HuH-7 (cell line): Measurements from ENCODE around the gene NOX3.
"Not testable (repeated sequence)": the region's sequence is repeated elsewhere in the genome, so short reads cannot be mapped to it uniquely, and the experiment has no call there.

Experiments used
- DNase-seq: peaks from one replicate; pipeline ENCODE4 v3.0.0; 2011; ENCODE audit warnings: low spot score

The NOX3 gene

DNA sequence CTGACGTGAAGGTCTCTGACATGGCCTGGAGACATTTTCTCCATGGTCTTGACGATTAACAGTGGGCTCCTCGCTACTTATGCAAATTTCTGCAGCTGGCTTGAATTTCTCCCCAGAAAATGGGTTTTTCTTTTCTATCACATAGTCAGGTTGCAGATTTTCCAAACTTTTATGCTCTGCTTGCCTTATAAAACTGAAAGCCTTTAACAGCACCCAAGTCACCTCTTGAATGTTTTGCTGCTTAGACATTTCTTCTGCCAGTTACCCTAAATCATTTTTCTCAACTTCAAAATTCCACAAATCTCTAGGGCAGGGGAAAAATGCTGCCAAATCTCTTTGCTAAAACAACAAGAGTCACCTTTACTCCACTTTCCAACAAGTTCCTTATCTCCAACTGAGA lies 12.9 kb upstream of the NOX3 start:
- DNase-seq, result not testable (repeated sequence)

GRCh38 chr6:155466539-155466938 lies 10.9 kb upstream of the NOX3 start:
- no peak for DNase-seq

- DNase-seq, result no peak
Observed at GRCh38 chr6:155461556-155461955, 5.9 kb upstream of the NOX3 start.

DNA sequence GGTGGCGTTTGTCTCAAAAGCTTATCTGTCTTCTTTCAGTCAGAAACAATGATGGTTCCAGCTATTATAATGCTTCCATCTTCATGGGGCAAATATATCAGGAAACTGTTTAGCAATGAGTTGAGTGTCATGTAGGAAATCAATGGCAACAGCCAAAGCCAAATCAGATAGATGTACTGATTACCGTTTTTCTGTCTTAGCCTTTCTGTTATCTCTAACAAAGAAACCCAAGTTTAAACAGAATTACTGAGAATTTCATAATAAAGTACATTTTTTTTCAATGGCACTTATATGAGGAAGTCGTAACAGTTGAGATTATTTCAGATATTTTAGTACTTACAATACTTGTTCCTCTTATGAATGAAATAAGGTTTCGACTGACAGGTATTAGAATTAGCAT lies 1.2 kb downstream of the NOX3 start:
- DNase-seq, result no peak

DNA sequence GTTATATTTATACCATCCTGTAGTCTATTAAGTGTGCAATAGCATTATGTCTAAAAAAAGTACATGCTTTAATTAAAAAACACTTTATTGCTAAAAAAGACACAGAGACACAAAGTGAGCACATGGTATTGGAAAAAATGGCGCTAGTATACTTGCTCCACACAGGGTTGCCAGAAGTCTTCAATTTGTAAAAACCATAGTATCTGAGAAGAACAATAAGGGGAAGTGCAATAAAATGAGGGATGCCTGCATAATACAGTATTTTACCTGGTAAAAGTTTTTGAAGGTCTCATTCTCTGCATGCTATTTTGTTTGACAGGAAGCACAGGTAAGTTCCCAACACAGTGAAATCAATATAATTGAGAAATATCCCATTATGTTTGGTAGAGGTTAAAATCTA lies 1.6 kb downstream of the NOX3 start:
- no peak for DNase-seq

DNA sequence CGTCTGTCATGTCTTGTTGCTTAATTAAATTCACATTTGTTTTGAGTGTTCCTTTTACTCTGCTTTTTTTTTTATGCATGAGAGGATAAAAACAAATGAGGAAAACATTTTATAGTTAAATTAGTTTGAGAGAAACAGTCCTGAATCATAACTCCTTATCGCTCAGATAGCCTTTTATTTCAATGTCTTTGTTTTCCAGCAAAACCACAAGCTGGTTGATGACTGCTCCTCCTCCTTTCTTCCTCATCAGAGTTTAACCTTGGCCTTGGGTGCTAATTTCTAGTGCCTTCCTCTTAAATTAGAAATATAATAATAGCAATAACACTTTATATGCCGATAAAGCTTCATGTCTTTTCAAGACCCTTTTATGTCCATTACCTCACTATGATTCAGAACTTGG lies 3.1 kb downstream of the NOX3 start:
- no peak for DNase-seq

- not testable (repeated sequence) for DNase-seq
Observed at GRCh38 chr6:155451530-155451929, 4.1 kb downstream of the NOX3 start.

- no peak for DNase-seq
Observed at GRCh38 chr6:155450240-155450581, 5.4 kb downstream of the NOX3 start.

DNA sequence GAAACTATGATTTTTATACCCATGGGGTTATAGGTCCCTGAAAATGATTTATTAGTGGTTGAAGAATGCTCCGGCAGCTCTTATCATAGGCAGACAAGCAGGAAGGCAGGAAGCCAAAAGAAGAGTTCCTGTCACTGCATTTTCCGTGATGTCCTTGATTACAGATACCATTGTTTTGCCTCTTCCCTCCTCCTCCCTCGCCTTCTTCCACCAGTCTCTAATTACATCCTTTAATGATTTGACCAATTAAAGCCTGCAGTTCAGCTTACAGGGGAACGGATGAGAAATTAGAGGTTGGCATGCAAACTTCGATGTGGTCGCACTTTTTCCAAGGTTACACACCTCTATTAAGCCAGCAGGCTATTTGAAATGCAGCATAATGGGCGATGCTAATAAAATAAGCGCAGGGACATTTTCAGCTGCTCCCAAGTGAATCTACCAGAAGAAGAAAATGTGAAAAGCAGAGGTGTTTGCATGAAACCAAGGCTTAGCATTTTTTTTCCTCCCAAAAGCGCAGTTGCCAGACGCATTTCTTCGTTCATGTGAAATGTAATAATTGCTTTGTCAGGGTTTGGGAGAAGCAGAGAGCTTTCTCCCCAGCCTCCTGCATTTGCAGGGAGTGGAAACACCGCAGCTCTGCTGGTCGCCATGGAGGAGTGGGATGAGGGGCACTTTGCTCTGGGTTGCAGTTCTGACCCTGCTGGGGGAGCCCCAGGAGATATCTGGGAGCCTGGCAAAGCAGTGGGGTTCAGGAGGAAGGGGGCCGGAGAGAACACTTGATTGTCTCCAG lies 6.0 kb downstream of the NOX3 start:
- no peak for DNase-seq

DNA sequence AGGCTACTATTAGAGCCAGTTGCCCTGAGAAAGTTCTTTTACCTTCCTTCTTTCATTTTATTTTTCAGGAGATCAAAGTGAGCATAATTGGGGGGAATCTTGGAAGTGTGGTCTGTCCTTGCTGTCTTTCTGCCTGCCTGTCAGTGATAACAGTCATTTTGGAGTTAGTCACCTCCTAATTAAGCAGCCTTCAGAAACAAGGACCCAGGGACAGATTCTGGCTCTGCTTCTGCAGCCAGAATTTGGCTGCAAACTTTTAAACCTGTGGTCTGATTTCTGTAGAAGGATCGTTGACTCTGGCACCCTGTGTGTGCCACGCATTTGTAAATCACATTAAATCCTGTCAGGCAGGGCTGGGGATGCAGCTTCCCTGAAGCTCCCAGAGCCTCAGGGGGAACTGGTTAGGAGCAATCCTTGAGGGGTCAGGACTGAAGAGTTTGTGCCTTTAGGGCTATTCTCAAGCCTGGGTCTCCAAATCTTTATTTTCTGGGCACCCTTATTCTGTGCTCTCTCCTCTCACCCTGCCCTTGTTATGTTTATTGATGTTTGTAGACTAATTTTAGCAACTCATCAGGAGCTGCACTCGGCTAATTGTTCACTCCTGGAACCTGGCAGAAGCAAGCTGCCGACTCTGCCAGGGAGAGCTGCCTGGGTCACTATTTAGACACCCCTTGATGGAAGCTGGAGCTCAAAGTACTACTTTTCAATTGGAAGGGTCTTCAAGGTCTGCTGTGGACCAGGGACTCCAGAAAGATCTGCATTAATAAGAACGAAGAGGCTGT lies 6.8 kb downstream of the NOX3 start:
- no peak for DNase-seq

DNA sequence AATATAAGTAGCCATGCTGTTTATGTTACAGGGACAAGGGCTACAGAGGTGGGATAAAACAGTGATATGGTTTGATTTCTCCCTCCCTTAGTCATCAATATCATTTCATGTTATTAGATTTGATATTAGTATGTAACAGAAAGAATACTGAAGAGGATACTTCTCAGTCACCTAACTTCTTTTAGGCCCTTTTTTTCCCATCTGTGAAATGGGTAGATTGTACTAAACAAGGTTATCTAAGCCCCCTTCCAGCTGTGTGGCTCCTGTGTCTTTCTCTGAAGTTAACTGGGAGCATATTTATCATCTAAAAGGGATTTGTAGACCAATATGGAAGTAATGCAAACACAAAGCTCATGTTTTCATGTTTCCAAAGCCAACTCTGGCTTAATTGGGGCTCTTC lies 7.7 kb downstream of the NOX3 start:
- no peak for DNase-seq

DNA sequence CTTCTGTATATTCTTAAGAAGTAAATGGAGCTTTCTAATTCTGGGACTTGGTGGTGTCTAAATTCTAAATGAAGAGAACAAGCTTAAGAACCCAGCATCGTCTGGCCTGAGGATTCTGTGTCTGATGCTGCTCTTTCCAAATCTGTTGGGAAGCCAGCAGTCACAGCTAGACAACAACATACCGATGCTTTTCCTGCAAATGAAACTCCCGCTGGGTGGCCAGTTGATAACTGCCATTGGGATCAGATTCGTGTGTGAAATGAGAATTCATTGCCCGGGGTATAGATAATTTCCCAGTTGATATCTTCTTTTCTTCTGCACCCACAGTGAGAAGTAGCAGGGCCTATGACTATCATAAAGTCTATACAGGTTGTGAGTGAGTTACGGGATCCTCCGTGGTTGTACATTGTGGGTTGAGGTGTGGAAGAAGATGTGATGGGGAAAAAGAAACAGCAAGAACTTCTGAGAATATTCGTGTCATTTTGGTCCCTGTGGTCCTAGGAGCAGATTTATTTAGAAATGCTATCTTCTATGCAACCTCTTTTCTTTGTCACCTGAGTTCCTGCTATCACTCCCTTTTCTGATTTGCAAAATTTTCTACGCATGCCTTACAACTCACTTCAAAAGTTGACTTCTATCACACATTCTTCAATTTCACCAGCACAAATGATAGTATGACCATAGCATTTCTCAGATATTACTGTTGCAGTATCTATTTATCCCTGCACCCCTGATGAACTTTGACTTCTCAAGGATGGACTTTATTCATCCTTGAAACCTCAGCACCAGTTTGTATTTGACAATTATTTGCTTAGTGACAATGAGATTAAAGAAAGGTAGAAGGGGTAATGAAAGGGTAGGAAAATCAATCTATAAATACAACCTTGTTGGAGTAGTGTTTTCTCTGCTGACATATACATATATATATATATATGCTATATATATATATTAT lies 10.4 kb downstream of the NOX3 start:
- no peak for DNase-seq

DNA sequence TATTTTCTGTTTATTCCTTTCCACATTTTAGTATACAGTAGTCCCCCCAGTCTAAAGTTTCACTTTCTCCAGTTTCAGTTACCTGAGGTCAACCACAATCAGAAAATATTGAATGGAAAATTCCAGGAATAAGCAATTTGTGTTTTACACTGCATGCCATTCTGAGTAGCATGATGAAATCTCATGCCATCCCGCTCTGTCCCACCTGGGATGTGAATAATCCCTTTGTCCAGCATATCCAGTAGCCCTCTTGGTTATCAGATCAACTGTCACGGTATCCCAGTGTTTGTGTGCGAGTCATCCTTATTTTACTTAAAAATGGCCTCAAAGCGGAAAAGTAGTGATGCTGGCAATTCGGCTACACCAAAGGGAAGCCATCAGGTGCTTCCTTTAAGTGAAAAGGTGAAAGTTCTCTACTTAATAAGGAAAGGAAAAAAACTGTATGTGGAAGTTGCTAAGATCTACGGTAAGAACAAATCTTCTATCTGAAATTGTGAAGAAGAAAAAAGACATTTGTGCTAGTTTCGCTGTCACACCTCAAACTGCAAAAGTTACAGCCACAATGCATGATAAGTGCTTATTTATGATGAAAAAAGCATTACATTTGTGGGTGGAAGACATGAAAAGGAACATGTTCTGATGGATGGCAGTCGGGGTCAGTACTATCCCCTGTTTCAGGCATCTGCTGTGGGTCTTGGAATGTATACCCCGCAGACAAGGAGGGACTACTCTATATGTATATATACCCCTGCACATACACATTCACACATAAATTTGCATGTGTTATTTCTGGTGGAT lies 11.3 kb downstream of the NOX3 start:
- peak; percentile 34 for DNase-seq

- no peak for DNase-seq
Observed at GRCh38 chr6:155443168-155443567, 12.5 kb downstream of the NOX3 start.

- DNase-seq, result no peak
Observed at GRCh38 chr6:155442562-155442961, 13.1 kb downstream of the NOX3 start.

- DNase-seq, result no peak
Observed at GRCh38 chr6:155441112-155441465, 14.6 kb downstream of the NOX3 start.

DNA sequence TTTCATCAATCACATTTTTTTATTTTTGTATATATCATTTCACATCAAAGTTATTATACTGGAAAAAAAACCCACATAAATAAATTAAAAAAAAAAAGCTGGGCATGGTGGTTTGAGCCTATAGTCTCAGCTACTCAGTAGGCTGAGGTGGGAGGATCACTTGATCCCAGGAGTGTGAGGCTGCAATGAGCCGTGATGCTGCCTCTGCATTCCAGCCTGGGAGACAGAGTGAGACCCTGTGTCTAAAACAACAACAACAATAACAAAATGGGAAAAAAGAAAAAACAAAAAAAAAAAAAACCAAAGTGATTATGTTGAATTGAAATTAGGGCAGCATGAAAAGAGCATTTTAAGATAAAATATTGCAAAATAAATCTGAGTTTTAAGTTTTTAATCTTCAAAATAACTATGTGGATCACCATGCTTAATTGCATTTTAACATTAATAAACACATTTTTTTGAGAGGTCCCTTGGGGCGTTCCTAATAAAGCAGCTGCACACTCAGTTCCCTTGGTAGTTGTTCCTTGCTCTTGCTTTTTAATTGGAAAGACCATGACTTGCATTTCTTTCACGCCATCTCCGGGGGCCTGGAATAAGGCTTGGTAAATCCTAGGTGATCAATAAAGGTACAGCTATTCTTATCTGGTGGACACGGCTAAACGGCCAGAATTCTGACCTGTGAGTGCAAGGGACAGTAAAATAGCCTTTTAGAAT lies 15.1 kb downstream of the NOX3 start:
- no peak for DNase-seq

DNA sequence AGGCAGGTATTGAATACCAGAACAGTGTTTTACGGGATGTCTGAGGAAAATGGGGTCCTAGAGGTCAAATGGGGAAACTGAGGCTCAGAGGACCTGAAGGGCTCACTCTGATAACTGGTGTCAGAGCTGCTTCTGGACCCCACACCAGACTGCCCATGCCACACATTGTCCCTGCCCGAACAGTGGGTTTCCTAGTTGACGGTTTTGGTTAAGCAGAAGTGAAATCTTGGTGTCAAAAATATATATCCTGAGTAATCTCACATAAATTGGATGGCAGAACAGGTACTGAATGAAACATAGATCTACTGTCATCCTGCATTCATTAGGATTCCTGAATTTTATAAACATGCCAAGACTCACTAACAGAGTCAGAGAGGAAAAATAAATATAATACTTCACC lies 16.3 kb downstream of the NOX3 start:
- no peak for DNase-seq

- no peak for DNase-seq
Observed at GRCh38 chr6:155436981-155437749, 18.5 kb downstream of the NOX3 start.

DNA sequence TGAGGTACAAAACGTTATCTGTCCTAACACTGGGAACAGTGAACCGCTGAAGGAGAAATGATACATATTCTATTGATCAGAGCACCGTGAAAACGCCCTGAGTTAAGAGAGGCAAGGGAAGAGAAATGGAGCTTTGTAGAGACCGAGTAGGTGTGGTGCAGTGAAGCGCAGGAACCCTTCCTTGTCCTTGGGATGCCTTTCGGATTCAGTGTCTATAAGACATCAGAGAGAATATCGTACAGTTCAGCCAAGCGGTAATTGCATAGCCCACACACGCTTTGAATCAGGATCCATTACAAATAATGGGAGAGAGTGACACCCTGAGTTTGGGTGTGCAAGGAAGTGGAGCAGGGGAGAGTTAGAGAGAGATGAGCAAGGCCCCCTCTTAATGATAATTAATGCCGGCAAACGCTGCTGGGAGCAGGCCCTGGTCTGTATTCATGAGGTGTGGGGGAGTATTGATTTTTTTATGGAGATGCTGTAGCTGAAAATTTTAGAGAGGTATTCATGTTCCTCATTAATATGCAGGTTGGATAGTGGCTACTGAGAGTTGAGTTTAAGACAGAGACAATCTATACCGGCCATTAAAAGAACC lies 20.7 kb downstream of the NOX3 start:
- DNase-seq, result no peak
